ENCODE results near the gene RAP1GDS1. TPM values are rescaled to one million over a fixed set of nuclear protein-coding genes. Genes with fewer than 3 reads are reported as not detected.

The RAP1GDS1 gene
- total and polyA plus RNA-seq, 2 of the 13 experiments (the other 11 are each of a cell fraction or from before 2014, with no cell fraction given) = 19.3 to 42.5 TPM

GRCh38 chr4:98484031-98484430 is 222.8 kb downstream of the RAP1GDS1 start (continued):
- TF ChIP-seq HMGXB4 (CRISPR knock-in tag; IDR thresholded peaks at IDR 0.05; ENCODE audit: borderline replicate concordance in 1 of 2, low read depth in 1 of 2) (no peak), ZNF318 (CRISPR knock-in tag; IDR thresholded peaks at IDR 0.05) (no peak)

Measured in HepG2 (cell line).